ENCODE measurements around the gene ZNF212. TPM values are rescaled to one million over a fixed set of nuclear protein-coding genes. Genes with fewer than 3 reads are reported as not detected.

Gene ZNF212
- total RNA-seq, 4 donors from 2014 or later = 8.0 to 11.1 (median 10.2) TPM

- TF ChIP-seq POLR2A (IDR thresholded peaks at IDR 0.05) (no peak), CTCF (IDR thresholded peaks at IDR 0.05) (no peak)
- 90 to 93% methylated on average over 6 of the region's 6 CpGs for WGBS, 2 donors
- H3K4me1 ChIP-seq = peaks cover 16 to 36% (median 20%) of the 10 kb centered on the region in 3 donors
- H3K4me3 ChIP-seq = no peak overlapping the region
- H3K36me3 ChIP-seq = peaks cover 25 to 64% (median 32%) of the 10 kb centered on the region in 3 donors
- no peak overlapping the region for H3K27ac ChIP-seq
- DNase-seq = no peak
- H3K9me3 ChIP-seq = no peaks in the 10 kb centered on the region
- H3K27me3 ChIP-seq = no peaks in the 10 kb centered on the region
- intact Hi-C loops (cut with DNase I) = no loop called here
Observed at GRCh38 chr7:149199234-149199995, 40.0 kb upstream of the ZNF212 start.

GRCh38 chr7:149202831-149203231 is 36.6 kb upstream of the ZNF212 start:
- H3K4me1 ChIP-seq = peaks cover 0 to 22% (median 0%) of the 10 kb centered on the region in 3 donors
- no peak for DNase-seq
- TF ChIP-seq POLR2A (IDR thresholded peaks at IDR 0.05) (no peak), CTCF (IDR thresholded peaks at IDR 0.05) (no peak)
- no peak overlapping the region for H3K27ac ChIP-seq
- WGBS, 2 donors = 81% methylated on average over 6 of the region's 6 CpGs
- intact Hi-C loops (cut with DNase I) = no loop called here
- H3K27me3 ChIP-seq = no peaks in the 10 kb centered on the region
- H3K9me3 ChIP-seq = no peaks in the 10 kb centered on the region
- H3K36me3 ChIP-seq = peaks cover 32 to 98% (median 48%) of the 10 kb centered on the region in 3 donors
- no peak overlapping the region for H3K4me3 ChIP-seq

- no peak for TF ChIP-seq POLR2A (IDR thresholded peaks at IDR 0.05)
- no peak for TF ChIP-seq CTCF (IDR thresholded peaks at IDR 0.05)
- H3K36me3 ChIP-seq = peaks cover 21 to 100% (median 39%) of the 10 kb centered on the region in 3 donors
- no peak for DNase-seq
Observed at GRCh38 chr7:149205690-149206381, 33.6 kb upstream of the ZNF212 start.

GRCh38 chr7:149207324-149208035 is 32.0 kb upstream of the ZNF212 start:
- DNase-seq = no peak
- no peak overlapping the region for H3K27ac ChIP-seq
- peaks cover 16 to 100% (median 33%) of the 10 kb centered on the region in 3 donors for H3K36me3 ChIP-seq
- TF ChIP-seq CTCF (IDR thresholded peaks at IDR 0.05) (no peak), POLR2A (IDR thresholded peaks at IDR 0.05) (no peak)
- WGBS, 2 donors = 84 to 87% methylated on average over 26 to 33 of the region's 35 CpGs
- H3K9me3 ChIP-seq = no peaks in the 10 kb centered on the region
- intact Hi-C loops (cut with DNase I) = no loop called here
- peaks cover 0 to 18% (median 0%) of the 10 kb centered on the region in 3 donors for H3K4me1 ChIP-seq
- H3K4me3 ChIP-seq = no peak overlapping the region
- no peaks in the 10 kb centered on the region for H3K27me3 ChIP-seq

More at GRCh38 chr7:149205690-149206381, 33.6 kb upstream of the ZNF212 start:
- Histone ChIP-seq H3K27me3 (no peaks in the 10 kb centered on the region), H3K4me1 (peaks cover 0 to 18% (median 0%) of the 10 kb centered on the region in 3 donors), H3K27ac (no peak overlapping the region), H3K4me3 (no peak overlapping the region), H3K9me3 (no peaks in the 10 kb centered on the region)
- intact Hi-C loops (cut with DNase I) = no loop called here
- WGBS, 2 donors = 74 to 85% methylated on average over 17 to 18 of the region's 18 CpGs

Data from esophagus squamous epithelium (tissue), 5 donors.